Superior temporal gyrus (tissue), 1 donor: ENCODE measurements around the gene EBP.
"Not testable (repeated sequence)": the region's sequence is repeated elsewhere in the genome, so short reads cannot be mapped to it uniquely, and the experiment has no call there.

Experiments
- DNase-seq: peaks from one replicate; pipeline ENCODE4 v3.0.0-alpha.2; 2016; ENCODE audit errors: extremely low spot score

Gene EBP

GRCh38 chrX:48493890-48494364, 27.7 kb upstream of the EBP start:
- no peak for DNase-seq

DNA sequence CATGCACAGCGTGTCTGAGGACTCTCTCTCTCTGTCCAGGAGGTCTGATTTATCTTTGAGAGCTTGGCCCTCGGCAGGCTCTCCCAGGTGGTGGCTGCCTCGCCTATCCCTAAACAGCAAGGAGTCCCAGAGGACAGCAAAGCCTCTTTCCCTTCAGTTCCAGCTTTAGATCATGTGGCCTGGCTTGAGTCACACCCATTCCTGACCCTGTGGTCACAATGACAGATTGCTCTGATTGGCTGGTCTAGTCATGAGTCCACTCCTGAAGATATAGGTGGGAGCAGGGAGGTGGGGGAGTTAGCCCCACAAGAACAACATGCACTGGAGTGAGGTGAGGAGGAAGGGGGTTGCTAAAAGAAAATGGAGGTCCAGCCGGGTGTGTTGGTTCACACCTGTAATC, 24.9 kb upstream of the EBP start:
- no peak for DNase-seq

DNA sequence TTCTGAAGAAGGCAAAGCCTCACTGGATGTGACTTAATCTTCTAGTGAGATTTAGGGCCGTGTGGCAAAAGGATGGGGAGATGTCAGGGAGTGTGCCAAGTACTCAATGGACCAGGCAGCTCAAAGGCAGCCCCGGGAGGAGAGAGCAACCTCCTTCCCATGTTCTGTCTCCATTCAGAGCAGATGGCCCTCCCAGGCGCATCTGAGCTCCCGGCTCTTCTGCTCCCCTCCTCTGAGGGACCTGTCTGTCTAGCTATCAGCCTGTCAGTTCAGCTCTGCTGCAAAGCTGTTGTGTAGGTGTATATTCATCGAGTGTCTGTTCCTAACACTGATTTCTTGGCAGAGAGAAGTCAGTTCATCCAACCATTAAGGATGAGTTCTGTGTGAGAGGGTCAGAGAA, 23.7 kb upstream of the EBP start:
- no peak for DNase-seq

- DNase-seq: no peak
Observed at GRCh38 chrX:48498374-48498809, 23.2 kb upstream of the EBP start.

- DNase-seq: no peak
Observed at GRCh38 chrX:48504261-48504660, 17.3 kb upstream of the EBP start.

GRCh38 chrX:48505481-48505880, 16.1 kb upstream of the EBP start:
- DNase-seq: no peak

GRCh38 chrX:48507246-48507645, 14.4 kb upstream of the EBP start:
- no peak for DNase-seq

DNA sequence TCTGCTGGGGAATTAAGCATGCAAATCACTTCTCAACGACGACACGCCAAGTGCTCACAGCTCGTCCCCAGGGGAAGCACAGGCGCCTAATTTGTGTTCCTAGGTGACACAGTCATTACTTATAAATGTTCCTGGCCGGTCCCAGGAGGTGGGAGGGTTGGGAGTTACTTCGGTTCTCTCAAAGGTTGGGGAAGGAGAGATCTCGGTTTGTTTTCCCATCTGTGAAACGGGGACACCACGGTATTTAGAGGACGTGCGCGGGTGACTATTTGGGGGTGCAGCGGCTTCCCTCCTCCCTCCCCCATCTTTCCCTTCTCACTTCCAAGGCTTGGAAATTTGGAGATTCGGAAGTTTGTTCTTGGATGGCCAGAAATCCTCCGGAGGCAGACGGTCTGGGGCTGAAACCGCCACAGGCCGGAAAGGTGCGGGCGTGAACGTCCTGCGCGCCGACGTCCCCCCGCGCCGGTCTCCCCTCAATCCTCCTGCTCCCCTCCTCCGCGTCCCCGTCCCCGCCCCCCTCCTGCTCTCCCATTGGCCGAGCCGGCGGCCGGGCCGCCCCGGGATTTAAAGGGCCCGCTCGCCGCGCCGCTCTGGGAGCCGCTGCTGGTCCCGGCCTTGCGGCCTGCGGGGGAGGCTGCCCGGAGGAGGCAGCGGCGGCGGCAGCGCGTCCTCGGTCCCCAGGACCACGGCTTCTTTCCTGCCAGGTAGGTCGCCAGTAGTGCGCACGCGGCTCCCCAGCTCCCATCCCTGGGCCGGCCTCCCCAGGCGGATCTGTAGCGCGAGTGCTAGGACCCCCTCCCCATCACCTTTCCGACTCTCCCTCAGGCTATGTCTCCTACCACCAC, 13.0 kb upstream of the EBP start, which contains the start of gene PORCN:
Gene PORCN (plus strand): TSS at position 593 of the 845 bp plus-strand sequence. CDS start 829 bp downstream, outside the sequence.
- DNase-seq: peak; percentile 51

DNA sequence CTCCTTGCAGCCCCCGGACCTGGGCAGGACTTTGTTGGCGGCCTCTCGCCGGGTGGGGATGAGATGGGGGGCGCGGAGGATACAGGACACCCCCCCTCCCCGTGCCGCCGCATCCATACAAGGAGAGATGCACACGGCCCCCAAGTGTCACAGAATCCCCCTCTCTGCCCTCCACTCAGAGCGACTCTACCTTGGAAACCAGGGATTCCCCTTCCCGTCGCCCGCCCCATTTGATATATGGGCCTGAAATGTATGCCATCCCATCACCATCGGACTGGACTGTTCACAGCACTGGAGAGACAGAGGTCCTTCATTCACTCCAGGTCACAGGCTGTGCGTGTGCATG, 12.4 kb upstream of the EBP start:
- no peak for DNase-seq

DNA sequence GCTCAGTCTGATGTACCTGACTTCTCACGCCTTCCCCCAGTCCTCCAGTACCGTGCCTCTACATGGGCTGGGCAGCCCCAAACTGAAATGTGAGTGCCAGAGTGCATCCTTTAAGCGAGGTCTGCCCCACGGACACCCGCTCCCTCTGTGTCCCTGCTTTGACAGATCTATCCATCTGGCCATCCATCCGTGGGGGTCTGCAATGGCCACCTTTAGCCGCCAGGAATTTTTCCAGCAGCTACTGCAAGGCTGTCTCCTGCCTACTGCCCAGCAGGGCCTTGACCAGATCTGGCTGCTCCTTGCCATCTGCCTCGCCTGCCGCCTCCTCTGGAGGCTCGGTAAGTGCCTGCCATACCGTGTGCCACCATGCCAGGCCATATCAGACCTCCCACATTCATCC, 12.0 kb upstream of the EBP start:
- no peak for DNase-seq

DNA sequence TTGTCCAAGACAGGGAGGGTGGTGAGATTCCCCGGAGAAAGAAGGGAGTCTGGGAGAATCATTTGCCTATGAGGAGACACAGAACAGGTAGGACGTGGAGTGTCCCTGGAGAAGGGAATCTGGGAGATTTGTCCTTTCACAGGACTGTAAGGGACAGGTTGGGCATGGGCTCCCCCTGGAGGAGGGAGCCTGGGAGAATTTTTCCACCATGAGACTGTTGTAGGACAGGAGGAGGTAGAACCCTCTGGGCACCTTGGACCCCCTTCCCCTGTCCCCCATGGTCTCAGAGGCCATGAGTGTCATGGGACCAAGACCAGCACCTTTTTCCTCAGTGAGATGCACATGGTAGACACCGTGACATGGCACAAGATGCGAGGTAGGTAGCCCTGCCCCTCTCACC, 10.0 kb upstream of the EBP start:
- DNase-seq: no peak

DNA sequence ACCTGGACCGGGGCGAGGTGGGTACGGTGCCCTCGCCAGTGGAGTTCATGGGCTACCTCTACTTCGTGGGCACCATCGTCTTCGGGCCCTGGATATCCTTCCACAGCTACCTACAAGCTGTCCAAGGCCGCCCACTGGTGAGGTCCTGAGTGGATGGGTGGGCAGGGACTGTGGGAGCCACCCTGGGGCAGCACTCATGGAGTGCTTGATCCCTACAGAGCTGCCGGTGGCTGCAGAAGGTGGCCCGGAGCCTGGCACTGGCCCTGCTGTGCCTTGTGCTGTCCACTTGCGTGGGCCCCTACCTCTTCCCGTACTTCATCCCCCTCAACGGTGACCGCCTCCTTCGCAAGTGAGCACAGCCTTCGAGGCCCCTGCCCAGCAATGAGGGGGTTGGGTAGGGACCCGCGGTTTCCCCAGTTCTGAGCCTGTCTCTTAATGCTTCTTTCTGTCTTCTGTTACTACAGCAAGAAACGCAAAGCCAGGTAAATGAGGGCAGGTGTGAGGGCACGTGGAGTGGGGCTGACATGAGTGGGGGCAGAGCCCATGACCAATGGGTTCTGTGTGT, 9.2 kb upstream of the EBP start:
- DNase-seq: no peak

- no peak for DNase-seq
Observed at GRCh38 chrX:48513670-48514069, 7.9 kb upstream of the EBP start.

DNA sequence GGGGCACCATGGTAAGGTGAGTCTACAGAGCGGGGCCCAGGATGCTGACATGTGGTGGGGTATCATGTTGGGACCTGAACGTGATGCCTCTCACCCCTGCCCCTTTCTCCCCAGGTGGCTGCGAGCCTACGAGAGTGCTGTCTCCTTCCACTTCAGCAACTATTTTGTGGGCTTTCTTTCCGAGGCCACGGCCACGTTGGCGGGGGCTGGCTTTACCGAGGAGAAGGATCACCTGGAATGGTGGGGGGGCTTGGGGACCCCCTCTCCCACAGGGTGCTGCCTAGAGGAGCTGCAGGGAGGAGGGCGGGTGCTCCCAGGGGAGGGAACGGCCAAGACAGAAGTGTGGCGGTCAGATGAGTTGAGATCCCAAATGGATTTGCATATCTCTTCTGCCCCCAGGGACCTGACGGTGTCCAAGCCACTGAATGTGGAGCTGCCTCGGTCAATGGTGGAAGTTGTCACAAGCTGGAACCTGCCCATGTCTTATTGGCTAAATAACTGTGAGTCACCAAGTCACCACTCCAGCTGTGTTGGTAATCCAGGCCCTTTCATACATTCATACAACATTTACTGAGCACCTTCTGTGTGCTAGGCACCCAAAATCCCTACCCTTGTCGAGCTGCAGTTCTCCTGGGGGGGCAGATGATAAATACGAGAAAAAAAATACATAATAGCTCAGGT, 7.3 kb upstream of the EBP start:
- no peak for DNase-seq

DNA sequence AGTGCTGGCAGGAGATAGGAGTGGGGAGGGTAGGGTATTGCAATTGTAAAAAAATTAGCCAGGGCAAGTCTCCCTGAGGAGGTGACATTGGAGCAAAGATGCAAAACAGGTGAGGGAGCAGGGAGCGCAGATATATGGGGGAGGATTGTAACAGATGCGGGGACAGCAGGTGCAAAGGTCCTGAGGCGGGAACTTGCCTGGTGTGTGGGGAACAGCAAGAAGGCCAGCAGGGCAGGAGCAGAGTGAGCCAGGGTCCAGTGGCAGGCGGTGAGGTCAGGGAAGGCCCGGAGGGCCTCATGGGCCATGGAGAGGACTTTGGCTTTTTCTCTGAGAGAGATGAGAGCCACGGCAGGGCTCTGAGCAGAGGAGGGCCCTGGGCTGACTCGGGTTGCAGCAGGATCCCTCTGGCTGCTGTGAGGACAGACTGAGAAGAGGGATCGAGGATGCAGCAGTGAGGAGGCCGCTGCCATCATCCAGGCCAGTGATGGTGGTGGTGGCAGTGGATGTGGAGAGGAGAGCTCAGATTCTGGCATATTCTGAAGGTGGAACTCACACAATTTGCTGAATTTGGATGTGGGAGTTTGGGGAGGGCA, 6.6 kb upstream of the EBP start:
- no peak for DNase-seq

DNA sequence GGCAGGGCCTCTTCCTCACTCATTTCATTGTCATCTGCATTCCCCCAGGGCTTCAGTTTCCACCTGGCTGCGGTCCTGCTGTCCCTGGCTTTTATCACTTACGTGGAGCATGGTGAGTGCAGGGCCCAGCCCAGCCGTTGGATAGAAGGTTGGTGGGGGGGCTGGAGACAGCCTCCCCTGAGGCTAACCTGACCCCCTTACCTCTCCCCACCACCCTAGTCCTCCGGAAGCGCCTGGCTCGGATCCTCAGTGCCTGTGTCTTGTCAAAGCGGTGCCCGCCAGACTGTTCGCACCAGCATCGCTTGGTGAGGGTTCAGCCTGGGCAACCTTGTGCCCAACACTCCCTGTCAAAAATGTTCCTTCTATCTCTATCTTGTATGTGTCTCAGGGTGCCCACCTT, 5.8 kb upstream of the EBP start:
- no peak for DNase-seq

GRCh38 chrX:48516285-48516684, 5.3 kb upstream of the EBP start:
- no peak for DNase-seq

DNA sequence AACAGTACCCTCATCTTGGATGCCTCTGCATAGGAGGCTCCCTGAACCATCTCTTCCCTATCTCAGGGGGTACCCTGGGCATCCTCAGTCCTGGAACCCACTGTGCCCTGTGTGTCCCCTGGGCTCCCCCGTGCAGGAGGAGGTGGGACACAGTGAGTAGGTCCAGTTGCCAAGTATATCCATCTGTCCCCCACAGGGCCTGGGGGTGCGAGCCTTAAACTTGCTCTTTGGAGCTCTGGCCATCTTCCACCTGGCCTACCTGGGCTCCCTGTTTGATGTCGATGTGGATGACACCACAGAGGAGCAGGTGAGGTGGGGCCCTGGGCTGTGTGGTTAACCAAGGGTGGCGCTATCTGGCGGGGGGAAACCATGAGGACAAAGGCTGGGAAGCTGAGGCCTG, 4.6 kb upstream of the EBP start:
- DNase-seq: no peak

- DNase-seq: not testable (repeated sequence)
Observed at GRCh38 chrX:48519481-48519880, 2.1 kb upstream of the EBP start.

DNA sequence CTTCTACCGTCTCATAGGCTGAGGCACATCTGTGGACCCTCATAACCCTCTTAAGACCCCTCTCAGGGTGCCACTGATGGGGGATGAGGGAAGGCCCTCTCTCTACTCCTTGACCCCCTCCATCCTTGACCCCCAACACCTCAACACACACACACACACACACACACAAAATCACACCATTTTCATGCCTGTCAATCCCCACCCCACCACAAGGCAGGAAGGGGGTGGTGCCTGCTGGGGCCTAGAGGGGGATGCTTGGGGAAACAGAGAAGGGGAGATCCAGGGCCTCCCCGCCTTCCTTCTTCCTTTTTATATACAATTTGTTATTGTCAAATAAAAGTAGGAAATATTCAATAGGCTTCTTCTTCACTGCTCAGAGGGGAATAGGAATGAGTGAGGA, 1.2 kb upstream of the EBP start:
- no peak for DNase-seq

GRCh38 chrX:48520976-48521352, 644 bp upstream of the EBP start:
- peak; percentile 12 for DNase-seq

DNA sequence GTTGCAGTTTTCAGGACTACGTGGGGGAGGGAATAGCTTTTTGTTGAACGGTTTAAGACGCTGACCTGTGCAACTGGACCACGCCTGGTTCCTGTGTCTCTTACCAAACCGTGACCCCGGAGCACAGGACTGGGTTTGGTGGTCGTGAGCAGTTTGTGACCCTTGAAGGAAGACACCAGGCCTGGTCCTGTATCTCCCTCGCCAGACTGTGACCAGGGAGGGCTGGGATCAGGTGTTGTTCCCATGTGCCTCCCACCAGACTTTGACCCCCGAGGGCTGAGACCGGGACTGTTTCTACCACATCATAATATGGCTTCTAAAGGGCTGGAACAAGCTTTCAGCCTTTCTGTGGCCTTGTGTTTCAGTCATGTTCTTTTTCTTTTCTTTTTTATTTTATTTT, 683 bp downstream of the EBP start:
- DNase-seq: no peak

DNA sequence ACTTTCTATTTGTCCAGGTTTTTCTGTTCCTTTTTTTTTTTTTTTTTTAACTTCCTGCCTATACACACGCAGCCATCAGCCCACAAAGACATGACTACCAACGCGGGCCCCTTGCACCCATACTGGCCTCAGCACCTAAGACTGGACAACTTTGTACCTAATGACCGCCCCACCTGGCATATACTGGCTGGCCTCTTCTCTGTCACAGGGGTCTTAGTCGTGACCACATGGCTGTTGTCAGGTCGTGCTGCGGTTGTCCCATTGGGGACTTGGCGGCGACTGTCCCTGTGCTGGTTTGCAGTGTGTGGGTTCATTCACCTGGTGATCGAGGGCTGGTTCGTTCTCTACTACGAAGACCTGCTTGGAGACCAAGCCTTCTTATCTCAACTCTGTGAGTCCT, 2.1 kb downstream of the EBP start:
- no peak for DNase-seq
